GM12878 (cell line): Measurements from ENCODE around the gene SLC4A2. TPM values are rescaled to one million over a fixed set of nuclear protein-coding genes. Genes with fewer than 3 reads are reported as not detected.

Source experiments
- ATAC-seq: fragments of 200-7000 bp; cut with Tn5 transposase; 3 replicates; pipeline ENCODE4 v1.9.1; 2020; ENCODE audit warnings: mild to moderate bottlenecking, moderate library complexity
- BruUV-seq: library from RNA; stranded (reverse); fragments of 400-500 nt; replicated peaks from 2 replicates; lab custom pipeline; 2021; lab: Mats Ljungman, UMichigan
- CTCF ChIA-PET: fragments of 300-600 bp; sonication (Branson Sonifier 250); formaldehyde crosslinking; extraction: SDS; loops from one replicate; lab custom pipeline; 2021; ENCODE audit warnings: inconsistent platforms; lab: Yijun Ruan, JAX
- POLR2A ChIA-PET: fragments of 350-600 bp; formaldehyde crosslinking; extraction: SDS; loops from one replicate; lab custom pipeline; 2021; ENCODE audit warnings: inconsistent platforms; lab: Charles Lee
- RAD21 ChIA-PET: fragments of 300-600 bp; sonication (Branson Sonifier 250); formaldehyde crosslinking; loops from one replicate; lab custom pipeline; 2023; ENCODE audit warnings: antibody characterized with exemption; ENCODE audit not compliant: unreplicated experiment; lab: Charles Lee
- SMC1A ChIA-PET: fragments of 300-600 bp; sonication (Branson Sonifier 250); formaldehyde crosslinking; loops from one replicate; lab custom pipeline; 2023; ENCODE audit not compliant: unreplicated experiment, uncharacterized antibody; lab: Charles Lee
- DNase-seq: peaks from one replicate; pipeline ENCODE4 v3.0.0-alpha.2; 2011; ENCODE audit warnings: low read depth, low spot score
- FAIRE-seq: peaks from 3 replicates; lab custom pipeline; 2011; peaks lifted over from hg19 to GRCh38; lab: Jason Lieb, UNC
- H2AFZ ChIP-seq: 2 replicates; pipeline ENCODE4 v1.6.0; 2011; ENCODE audit warnings: low read depth, low read length, control low read depth; ENCODE audit not compliant: control insufficient read depth
- H3K27ac ChIP-seq: 2 replicates; pipeline ENCODE4 v1.5.1; 2011; ENCODE audit warnings: control low read depth; ENCODE audit not compliant: control insufficient read depth, insufficient read depth
- H3K27me3 ChIP-seq, 2 experiments: replicated peaks in 1 of 2; 2 replicates each; pipeline versions ENCODE4 v1.6.0 to v1.6.1; 2011; ENCODE audit warnings: low read length in 1 of 2; ENCODE audit not compliant: control insufficient read depth in 2 of 2, insufficient read depth in 2 of 2
- H3K36me3 ChIP-seq, 2 experiments: 2 replicates each; pipeline ENCODE4 v1.5.1; 2011; ENCODE audit warnings: low read length in 1 of 2; ENCODE audit not compliant: control insufficient read depth in 2 of 2, insufficient read depth in 2 of 2
- H3K4me1 ChIP-seq: 2 replicates; pipeline ENCODE4 v1.6.1; 2011; ENCODE audit warnings: mild to moderate bottlenecking, low read length, moderate library complexity, mixed read lengths; ENCODE audit not compliant: control insufficient read depth, insufficient read depth
- H3K4me2 ChIP-seq: 2 replicates; pipeline ENCODE4 v1.6.0; 2011; ENCODE audit warnings: control low read depth; ENCODE audit not compliant: control insufficient read depth, insufficient read depth
- H3K4me3 ChIP-seq: fragments of 200-600 bp; sonication (generic); 2 replicates; pipeline ENCODE4 v1.5.1; 2016
- H3K79me2 ChIP-seq: 2 replicates; pipeline ENCODE4 v1.6.0; 2011; ENCODE audit warnings: low read length; ENCODE audit not compliant: control insufficient read depth, insufficient read depth
- H3K9ac ChIP-seq: 2 replicates; pipeline ENCODE4 v1.8.0; 2011; ENCODE audit warnings: low read length, control low read depth, mixed read lengths; ENCODE audit not compliant: control insufficient read depth, insufficient read depth
- H3K9me3 ChIP-seq: replicated peaks from 3 replicates; pipeline ENCODE4 v1.5.1; 2011; ENCODE audit warnings: mild to moderate bottlenecking, low read length; ENCODE audit not compliant: control insufficient read depth, insufficient read depth
- H4K20me1 ChIP-seq: 2 replicates; pipeline ENCODE4 v1.6.0; 2011; ENCODE audit not compliant: control insufficient read depth, insufficient read depth
- PRDM15 ChIP-seq: fragments of 450-650 bp; formaldehyde crosslinking; IDR thresholded peaks from 2 replicates; pipeline ENCODE4 v1.4.0; 2020; ENCODE audit warnings: mild to moderate bottlenecking, moderate library complexity
- RAD51 ChIP-seq: fragments of 450-650 bp; IDR thresholded peaks from 2 replicates; pipeline ENCODE4 v1.6.1; 2016; ENCODE audit warnings: moderate library complexity, mild to moderate bottlenecking, inconsistent platforms
- STAT1 ChIP-seq: fragments of 450-650 bp; conservative IDR thresholded peaks from 2 replicates; pipeline ENCODE4 v1.6.1; 2014; ENCODE audit warnings: antibody characterized with exemption, mild to moderate bottlenecking
- TAF1 ChIP-seq: IDR thresholded peaks from 2 replicates; pipeline ENCODE4 v1.6.1; 2011; ENCODE audit warnings: mild to moderate bottlenecking, low read depth, low read length, borderline replicate concordance
- WGBS: methylation state at CpG from one replicate; pipeline ENCODE4 v1.1.6; 2016; ENCODE audit warnings: low lambda C conversion rate; ENCODE audit not compliant: insufficient replicate concordance, insufficient coverage; ENCODE audit errors: missing lambda C conversion rate; 5-methylcytosine and 5-hydroxymethylcytosine counted together
- in situ Hi-C: fragments of 300-500 bp; cut with MboI; formaldehyde crosslinking; loops from 9 replicates; pipeline ENCODE4 v1.14.3; 2018; ENCODE audit warnings: mixed read lengths
- intact Hi-C: fragments of 100-400 bp; cut with micrococcal nuclease; formaldehyde crosslinking; loops from one replicate; pipeline ENCODE4 v1.14.2; 2022; ENCODE audit not compliant: unreplicated experiment
- polyA plus RNA-seq, 11 experiments: library from polyadenylated mRNA; depleted of rRNA in 4 of 11; unstranded in 6 of 11; stranded (reverse) in 5 of 11; fragments of >200 nt; fragmentation: Nextera tagmentation in 4 of 11; fragmentation: Illumina TruSeq in 1 of 11; extraction: Ambion mirVana in 4 of 11; extraction: Trizol in 1 of 11; gene quantifications; 1 replicate in 1 of 11; 2 replicates in 10 of 11; pipeline versions ENCODE4 v1.2.1 to v1.2.3, GENCODE V29; 2011 to 2016; ENCODE audit warnings: inconsistent platforms in 2 of 11, missing spikeins in 2 of 11, low read depth in 1 of 11
- total RNA-seq, 4 experiments: library from RNA; depleted of rRNA in 3 of 4; stranded (reverse); fragments of >200 nt in 3 of 4; fragmentation: Illumina TruSeq in 1 of 4; extraction: Trizol in 1 of 4; gene quantifications; 2 replicates each; pipeline versions ENCODE4 v1.2.1 to v1.2.3, GENCODE V29; 2013 to 2021

The SLC4A2 gene
- total and polyA plus RNA-seq, 10 of the 15 experiments (the other 5 are each of a cell fraction or from before 2014, with no cell fraction given): 2.7 to 78.6 (median 30.1) TPM

DNA sequence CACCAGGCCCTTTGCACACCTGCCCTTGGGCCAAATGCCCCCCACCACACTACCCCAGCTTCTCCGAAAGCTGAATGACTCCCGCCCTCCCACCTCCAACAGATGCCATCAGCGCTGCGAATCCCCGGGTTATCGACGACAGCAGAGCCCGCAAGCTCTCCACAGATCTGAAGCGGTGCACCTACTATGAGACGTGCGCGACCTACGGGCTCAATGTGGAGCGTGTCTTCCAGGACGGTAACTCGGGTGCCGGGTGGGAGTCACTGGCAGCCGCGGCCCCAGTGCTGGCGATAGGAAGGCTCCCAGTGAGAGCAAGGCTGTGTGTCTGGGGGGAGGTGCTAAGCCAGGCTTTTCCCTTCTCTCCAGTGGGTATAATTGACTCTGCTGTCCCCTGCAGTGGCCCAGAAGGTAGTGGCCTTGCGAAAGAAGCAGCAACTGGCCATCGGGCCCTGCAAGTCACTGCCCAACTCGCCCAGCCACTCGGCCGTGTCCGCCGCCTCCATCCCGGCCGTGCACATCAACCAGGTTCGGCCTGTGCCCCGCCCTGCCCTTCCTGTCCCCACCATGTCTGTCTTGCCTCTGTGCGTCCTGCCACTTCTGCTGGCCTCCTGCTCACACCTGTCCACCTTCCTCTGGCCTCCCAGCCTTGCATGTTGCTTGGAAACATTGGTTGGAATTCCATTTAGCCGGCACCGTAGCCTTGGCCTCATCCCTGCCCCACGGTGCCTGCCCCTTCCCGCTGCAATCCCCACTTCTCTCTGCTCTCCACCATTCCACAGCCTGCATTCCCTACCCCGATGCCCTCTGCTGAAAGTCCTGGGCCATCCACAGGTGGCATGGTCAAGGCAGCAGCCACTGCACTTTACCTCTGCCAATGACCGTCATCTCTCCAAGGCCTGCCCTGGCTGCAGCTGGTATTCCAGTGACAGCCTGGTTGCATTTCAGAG lies 59.0 kb downstream of the SLC4A2 start:
- BruUV-seq: no TSS peak
- H2AFZ ChIP-seq: no peak overlapping the region
- H3K4me1 ChIP-seq: no peaks in the 10 kb centered on the region
- H3K79me2 ChIP-seq: no peaks in the 10 kb centered on the region
- H3K9ac ChIP-seq: no peak overlapping the region
- H4K20me1 ChIP-seq: no peaks in the 10 kb centered on the region
- no peaks in the 10 kb centered on the region for H3K9me3 ChIP-seq
- ChIA-PET SMC1A (no interaction called here), RAD21 (no interaction called here), CTCF (interaction anchor here (0.9 to 1.2 kb wide), 2 partner anchors 8 to 29 kb away, joined by 3 read pairs; no protein-coding TSS in a partner anchor), POLR2A (no interaction called here)
- 94% methylated on average over 36 of the region's 38 CpGs for WGBS
- no peak overlapping the region for H3K4me3 ChIP-seq
- no peak overlapping the region for H3K4me2 ChIP-seq
- no peaks in the 10 kb centered on the region for H3K27me3 ChIP-seq
- FAIRE-seq (no peak), ATAC-seq (no peak), DNase-seq (no peak)
- H3K36me3 ChIP-seq: peaks cover 3 to 19% of the 10 kb centered on the region in 2 experiments; a peak in 3 of 4 replicates
- intact Hi-C loops: no loop called here
- in situ Hi-C loops: no loop called here
- no peak overlapping the region for H3K27ac ChIP-seq
- no peak for TF ChIP-seq STAT1
- no peak for TF ChIP-seq PRDM15 (CRISPR knock-in tag)
- no peak for TF ChIP-seq TAF1
- TF ChIP-seq RAD51: no peak
